CD4-positive, alpha-beta T cell (primary cell): ENCODE results near the gene CMTM1. TPM values are rescaled to one million over a fixed set of nuclear protein-coding genes. Genes with fewer than 3 reads are reported as not detected.
A peak's percentile ranks its signal among the peaks of the same experiment; 100 is the strongest.

ENCODE experiments used
- ATAC-seq: fragments of 200-7000 bp; cut with Tn5 transposase; one replicate; pipeline ENCODE4 v1.10.0; 2022; ENCODE audit warnings: mild to moderate bottlenecking; ENCODE audit not compliant: poor library complexity
- CTCF ChIA-PET: fragments of 350-600 bp; sonication (Branson Sonifier 250); formaldehyde crosslinking; loops from one replicate; lab custom pipeline; 2021; ENCODE audit warnings: antibody characterized with exemption, inconsistent platforms; lab: Charles Lee
- POLR2A ChIA-PET: fragments of 350-600 bp; sonication (Branson Sonifier 250); formaldehyde crosslinking; loops from one replicate; lab custom pipeline; 2021; ENCODE audit warnings: antibody characterized with exemption, inconsistent platforms; lab: Charles Lee
- DNase-seq, 14 experiments: peaks; one replicate each; pipeline ENCODE4 v3.0.0-alpha.2; 2013 to 2020; ENCODE audit warnings: mixed read lengths in 2 of 14
- H3K27ac ChIP-seq, 2 donors: one replicate each; pipeline versions ENCODE4 v1.5.1 to v1.7.0; 2013; ENCODE audit warnings: low read length in 2 of 2, low read depth in 1 of 2, mild to moderate bottlenecking in 1 of 2
- H3K27me3 ChIP-seq, 2 experiments: 1 replicate in 1 of 2; 2 replicates in 1 of 2; pipeline versions ENCODE4 v1.6.1 to v1.7.0; 2013; ENCODE audit warnings: low read length in 2 of 2, control low read depth in 1 of 2, mild to moderate bottlenecking in 1 of 2, moderate library complexity in 1 of 2; ENCODE audit not compliant: insufficient read depth in 2 of 2, control insufficient read depth in 1 of 2
- H3K36me3 ChIP-seq: one replicate; pipeline ENCODE4 v1.6.1; 2013; ENCODE audit warnings: low read length, control low read depth; ENCODE audit not compliant: insufficient read depth
- H3K4me1 ChIP-seq: one replicate; pipeline ENCODE4 v1.6.1; 2013; ENCODE audit warnings: low read length, control low read depth; ENCODE audit not compliant: insufficient read depth
- H3K4me3 ChIP-seq: one replicate; pipeline ENCODE4 v1.5.1; 2013; ENCODE audit warnings: mild to moderate bottlenecking, low read length, moderate library complexity
- H3K9me3 ChIP-seq, 2 experiments: 1 replicate in 1 of 2; 2 replicates in 1 of 2; pipeline versions ENCODE4 v1.6.1 to v1.7.0; 2013; ENCODE audit warnings: low read length in 2 of 2, mild to moderate bottlenecking in 2 of 2, control low read depth in 1 of 2, moderate library complexity in 1 of 2; ENCODE audit not compliant: control insufficient read depth in 1 of 2, insufficient read depth in 1 of 2
- H3K27ac Mint-ChIP-seq: one replicate; pipeline ENCODE4 v1.8.0; 2020; ENCODE audit warnings: mixed read lengths
- H3K27me3 Mint-ChIP-seq: one replicate; pipeline ENCODE4 v1.8.0; 2021; ENCODE audit warnings: mixed read lengths
- H3K36me3 Mint-ChIP-seq: one replicate; pipeline ENCODE4 v1.8.0; 2021; ENCODE audit warnings: low read depth, mixed read lengths
- H3K4me1 Mint-ChIP-seq: one replicate; pipeline ENCODE4 v1.8.0; 2021; ENCODE audit warnings: low read depth, mixed read lengths
- H3K4me3 Mint-ChIP-seq: one replicate; pipeline ENCODE4 v1.8.0; 2020; ENCODE audit warnings: mild to moderate bottlenecking, mixed read lengths
- H3K9me3 Mint-ChIP-seq: one replicate; pipeline ENCODE4 v1.8.0; 2020; ENCODE audit warnings: mixed read lengths
- intact Hi-C, 2 experiments: fragments of 100-400 bp; cut with DNase I in 1 of 2; cut with micrococcal nuclease in 1 of 2; formaldehyde crosslinking; loops; one replicate each; pipeline versions ENCODE4 v1.15.1 to v1.9.0; 2023 to 2025; cut with DNase I, micrococcal nuclease
- total RNA-seq, 174 experiments: library from RNA in 2 of 174; stranded (reverse) in 2 of 174; gene quantifications; one replicate each; pipeline ENCODE4 v1.2.3 and lab custom pipeline; 2021 to 2026
- TF ChIP-seq, protein P1 (sequence below): fragments of 200-600 bp; IDR thresholded peaks from one replicate; pipeline ENCODE4 v1.8.0; 2022; ENCODE audit warnings: antibody characterized with exemption, mild to moderate bottlenecking

CMTM1 gene
- total RNA-seq, 2 experiments from 2014 or later = 0.66 to 1.1 TPM

DNA sequence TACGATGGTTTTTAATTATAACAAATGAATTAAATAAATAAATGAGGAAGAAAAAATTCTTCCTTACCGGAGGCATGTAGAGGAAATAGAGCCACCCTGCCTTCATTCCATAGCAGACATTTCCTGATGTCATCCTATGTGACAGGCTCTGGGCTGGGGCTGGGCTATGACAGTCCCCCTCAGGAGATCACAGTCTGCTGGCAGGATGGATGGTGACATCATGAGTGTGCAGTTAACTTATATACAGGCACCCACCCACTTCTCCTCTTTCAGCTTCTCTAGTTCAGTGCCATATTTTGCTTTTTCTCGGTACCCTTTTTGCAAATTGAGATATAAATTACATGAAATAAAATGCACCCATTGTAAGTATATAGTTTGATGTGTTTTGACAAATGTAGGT is 31.9 kb downstream of the CMTM1 start:
- Mint-ChIP-seq H3K4me1 (peaks cover 40% of the 10 kb centered on the region), H3K4me3 (no peak overlapping the region), H3K36me3 (no peaks in the 10 kb centered on the region), H3K27me3 (no peaks in the 10 kb centered on the region), H3K9me3 (no peaks in the 10 kb centered on the region), H3K27ac (peak overlapping the region; percentile 37)
- ATAC-seq (peak; percentile 57), DNase-seq (no peak)
- intact Hi-C loops = no loop called here
- CTCF ChIA-PET = interaction anchor here (0.8 to 1.8 kb wide), 4 partner anchors 9 to 51 kb away, joined by 3 to 7 read pairs (median 4); no protein-coding TSS in a partner anchor
- POLR2A ChIA-PET = interaction anchor here (0.6 to 1.2 kb wide), 4 partner anchors 9 to 46 kb away, joined by 3 to 4 read pairs (median 3); partner anchors contain the start of gene CKLF
- Histone ChIP-seq H3K36me3 (no peaks in the 10 kb centered on the region), H3K4me3 (no peak overlapping the region), H3K4me1 (peaks cover 15% of the 10 kb centered on the region), H3K27me3 (no peaks in the 10 kb centered on the region), H3K9me3 (peaks cover 4 to 10% of the 10 kb centered on the region in 2 experiments), H3K27ac (no peak overlapping the region)
- TF ChIP-seq, protein P1, sequence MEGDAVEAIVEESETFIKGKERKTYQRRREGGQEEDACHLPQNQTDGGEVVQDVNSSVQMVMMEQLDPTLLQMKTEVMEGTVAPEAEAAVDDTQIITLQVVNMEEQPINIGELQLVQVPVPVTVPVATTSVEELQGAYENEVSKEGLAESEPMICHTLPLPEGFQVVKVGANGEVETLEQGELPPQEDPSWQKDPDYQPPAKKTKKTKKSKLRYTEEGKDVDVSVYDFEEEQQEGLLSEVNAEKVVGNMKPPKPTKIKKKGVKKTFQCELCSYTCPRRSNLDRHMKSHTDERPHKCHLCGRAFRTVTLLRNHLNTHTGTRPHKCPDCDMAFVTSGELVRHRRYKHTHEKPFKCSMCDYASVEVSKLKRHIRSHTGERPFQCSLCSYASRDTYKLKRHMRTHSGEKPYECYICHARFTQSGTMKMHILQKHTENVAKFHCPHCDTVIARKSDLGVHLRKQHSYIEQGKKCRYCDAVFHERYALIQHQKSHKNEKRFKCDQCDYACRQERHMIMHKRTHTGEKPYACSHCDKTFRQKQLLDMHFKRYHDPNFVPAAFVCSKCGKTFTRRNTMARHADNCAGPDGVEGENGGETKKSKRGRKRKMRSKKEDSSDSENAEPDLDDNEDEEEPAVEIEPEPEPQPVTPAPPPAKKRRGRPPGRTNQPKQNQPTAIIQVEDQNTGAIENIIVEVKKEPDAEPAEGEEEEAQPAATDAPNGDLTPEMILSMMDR = no peak

- ATAC-seq (no peak), DNase-seq (peak in 2 of 14 experiments; percentile 23 to 33)
- no peak overlapping the region for H3K27ac ChIP-seq
- Mint-ChIP-seq H3K4me3 (no peak overlapping the region), H3K27me3 (no peaks in the 10 kb centered on the region), H3K27ac (peak overlapping the region; percentile 34), H3K4me1 (peaks cover 50% of the 10 kb centered on the region), H3K36me3 (peaks cover 10% of the 10 kb centered on the region), H3K9me3 (no peaks in the 10 kb centered on the region)
- ChIA-PET CTCF (interaction anchor here (1.9 to 2.2 kb wide), 2 partner anchors 9 to 10 kb away, joined by 9 to 11 read pairs; no protein-coding TSS in a partner anchor), POLR2A (interaction anchor here (1.1 to 1.5 kb wide), 2 partner anchors 10 to 29 kb away, joined by 4 to 5 read pairs; no protein-coding TSS in a partner anchor)
- H3K27me3 ChIP-seq = no peaks in the 10 kb centered on the region
- intact Hi-C loops = no loop called here
- peaks cover 4 to 10% of the 10 kb centered on the region in 2 experiments for H3K9me3 ChIP-seq
- H3K36me3 ChIP-seq = no peaks in the 10 kb centered on the region
- peaks cover 27% of the 10 kb centered on the region for H3K4me1 ChIP-seq
- TF ChIP-seq, protein P1 = no peak
- H3K4me3 ChIP-seq = no peak overlapping the region
These were observed 33.5 kb downstream of the CMTM1 start for GRCh38 chr16:66599726-66600125.

- Histone ChIP-seq H3K27me3 (no peaks in the 10 kb centered on the region), H3K4me3 (no peak overlapping the region), H3K27ac (no peak overlapping the region), H3K9me3 (peaks cover 4 to 10% of the 10 kb centered on the region in 2 experiments), H3K36me3 (no peaks in the 10 kb centered on the region), H3K4me1 (peaks cover 29% of the 10 kb centered on the region)
- Mint-ChIP-seq H3K36me3 (peaks cover 10% of the 10 kb centered on the region), H3K4me1 (peaks cover 47% of the 10 kb centered on the region), H3K27ac (peak overlapping the region; percentile 45), H3K27me3 (no peaks in the 10 kb centered on the region), H3K4me3 (peak overlapping the region; percentile 30), H3K9me3 (no peaks in the 10 kb centered on the region)
- ChIA-PET CTCF (interaction anchor here (1.9 to 2.2 kb wide), 2 partner anchors 8 to 11 kb away, joined by 9 to 11 read pairs; no protein-coding TSS in a partner anchor), POLR2A (interaction anchor here (1.5 kb wide), 1 partner anchor 10 kb away, joined by 5 read pairs; no protein-coding TSS in a partner anchor)
- no peak for ATAC-seq
- intact Hi-C loops = no loop called here
- TF ChIP-seq, protein P1 = no peak
- no peak for DNase-seq
These were observed 34.2 kb downstream of the CMTM1 start for GRCh38 chr16:66600477-66600876.
